NCI-H510A (cell line): ENCODE measurements around the gene MTUS2.

Source experiments
- DNase-seq: peaks from one replicate; lab custom pipeline; 2025; lab: John Stamatoyannopoulos, UW

The MTUS2 gene

DNA sequence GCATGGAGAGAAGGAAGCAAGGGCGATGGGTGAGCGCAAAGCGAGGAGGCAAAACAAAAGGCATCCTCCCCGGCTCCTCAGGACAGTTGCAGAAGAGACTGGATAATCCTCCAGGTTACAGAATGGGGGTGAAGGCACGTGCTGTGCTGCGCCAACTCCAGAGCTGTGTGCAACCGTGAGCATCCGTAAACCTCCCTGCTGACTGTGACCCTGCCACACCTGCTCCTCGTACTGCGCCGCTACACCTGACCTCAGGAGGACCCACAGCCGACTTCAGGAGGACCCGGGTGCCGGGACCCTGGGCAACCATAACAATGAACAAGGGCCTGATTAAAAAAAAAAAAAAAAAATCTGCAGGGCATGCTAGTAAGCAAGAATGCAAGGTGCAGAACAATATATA lies 706.6 kb downstream of the MTUS2 start:
- no peak for DNase-seq

DNA sequence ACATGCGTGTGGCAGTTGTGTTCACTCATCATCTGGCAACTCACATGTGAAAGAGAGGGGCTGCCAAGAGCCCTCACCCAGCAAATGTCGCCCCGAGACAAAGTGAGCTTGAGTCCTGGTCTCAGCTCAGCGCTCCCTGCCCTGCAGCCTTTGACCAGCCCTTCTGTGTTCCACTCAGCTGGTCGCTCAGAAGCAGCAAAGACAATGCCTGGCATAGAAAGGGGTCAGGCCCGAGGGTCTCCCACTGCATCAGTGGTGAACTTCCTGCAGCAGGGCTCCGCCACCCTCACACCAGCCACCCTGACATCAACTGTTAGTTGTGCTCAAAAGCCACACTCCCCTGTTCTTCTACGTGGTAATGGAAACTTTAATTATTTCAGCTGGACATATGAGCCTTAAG lies 707.4 kb downstream of the MTUS2 start:
- no peak for DNase-seq

DNA sequence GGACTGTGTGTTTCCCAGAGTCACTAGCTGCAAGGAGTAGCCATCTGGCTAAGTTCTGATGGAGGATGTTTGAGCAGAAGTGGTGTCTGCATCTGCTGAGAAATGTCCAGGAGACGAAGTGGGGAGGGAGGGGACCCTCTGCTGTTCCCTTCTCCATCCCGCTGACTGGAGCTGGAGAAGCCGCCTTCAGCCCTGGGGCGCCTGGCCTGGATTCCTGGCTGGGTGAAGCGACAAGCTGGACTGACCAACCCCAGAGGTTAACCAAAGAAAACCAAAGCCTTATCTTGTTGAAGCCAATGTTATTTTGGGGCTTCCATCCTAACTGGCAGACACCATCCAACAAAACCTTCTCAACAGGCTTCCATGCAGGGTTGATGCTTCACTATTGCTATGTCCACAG lies 707.8 kb downstream of the MTUS2 start:
- no peak for DNase-seq

DNA sequence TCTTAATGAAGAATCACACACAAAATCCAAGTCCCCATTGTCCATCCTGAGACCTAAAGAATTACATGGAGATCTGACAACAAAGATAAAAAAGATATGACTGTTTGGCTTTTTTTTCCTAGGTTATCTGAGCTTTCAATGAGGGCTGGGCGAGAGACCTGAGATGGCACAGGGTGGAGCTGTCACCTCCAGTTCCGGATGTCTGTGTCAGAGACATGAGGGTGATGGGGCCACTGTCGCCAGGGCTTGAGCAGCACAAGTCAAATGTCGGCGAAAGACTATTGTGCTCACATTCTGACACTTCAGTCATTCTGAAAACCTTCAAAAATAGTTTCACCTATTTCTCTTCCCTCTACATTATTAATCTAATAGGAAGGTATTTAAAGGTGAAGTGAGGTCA lies 709.6 kb downstream of the MTUS2 start:
- DNase-seq: no peak

DNA sequence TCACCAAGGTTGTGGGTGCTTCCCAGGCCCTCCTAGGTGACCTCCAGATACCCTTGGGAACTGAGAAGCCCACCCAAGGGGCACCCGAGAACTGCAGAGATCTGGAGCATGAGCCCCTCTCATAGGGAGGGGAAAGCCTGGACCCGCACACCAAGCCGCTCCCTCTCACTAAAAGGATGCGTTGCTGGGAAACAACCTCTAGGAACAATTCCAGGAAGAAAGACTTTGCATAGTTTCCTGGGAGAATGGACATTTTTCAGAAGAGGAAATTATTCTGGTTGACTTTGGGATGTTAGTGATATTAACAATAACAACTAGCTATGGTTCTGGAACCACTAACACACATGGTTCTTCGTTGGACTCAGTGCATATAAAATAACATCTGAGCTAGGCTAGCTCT lies 710.8 kb downstream of the MTUS2 start:
- DNase-seq: no peak

DNA sequence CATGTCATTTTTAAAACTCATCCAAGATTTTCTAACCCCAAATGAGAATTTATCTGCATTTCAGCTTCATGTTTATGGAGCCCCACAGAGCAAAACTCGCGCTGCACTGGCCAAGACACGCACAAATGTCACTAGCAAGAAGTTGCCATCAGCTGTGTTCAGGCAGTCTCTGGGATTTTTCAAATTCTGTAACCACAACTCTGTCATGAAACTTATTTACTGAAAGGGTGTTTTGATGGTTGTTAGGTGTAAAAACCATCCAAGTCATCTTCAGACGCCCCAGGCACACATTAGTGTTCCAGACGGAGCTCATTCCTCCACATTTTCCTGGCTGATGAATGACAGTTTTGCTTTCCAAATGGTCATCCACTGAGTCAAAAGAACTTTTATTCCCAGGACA lies 712.0 kb downstream of the MTUS2 start:
- no peak for DNase-seq

DNA sequence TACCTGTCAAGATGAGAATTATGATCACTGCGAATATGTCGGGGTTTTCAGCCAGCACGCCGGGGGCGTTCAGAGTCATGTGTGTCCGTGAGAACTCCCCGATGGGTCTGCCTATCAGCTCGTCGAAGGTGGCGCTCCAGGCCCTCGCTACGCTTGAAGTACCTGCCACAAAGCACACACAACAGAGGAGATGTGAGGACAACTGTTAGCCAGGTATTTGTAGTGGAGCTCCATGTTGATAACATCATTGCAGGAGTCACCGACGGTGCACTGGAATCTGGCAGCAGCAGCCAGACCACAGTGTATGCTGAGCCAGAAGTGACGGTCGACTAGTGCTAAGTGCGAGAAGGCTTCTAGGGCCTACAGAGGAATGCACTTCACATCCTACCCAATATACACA lies 712.7 kb downstream of the MTUS2 start:
- DNase-seq: no peak

GRCh38 chr13:29534083-29534482 lies 713.9 kb downstream of the MTUS2 start:
- no peak for DNase-seq

DNA sequence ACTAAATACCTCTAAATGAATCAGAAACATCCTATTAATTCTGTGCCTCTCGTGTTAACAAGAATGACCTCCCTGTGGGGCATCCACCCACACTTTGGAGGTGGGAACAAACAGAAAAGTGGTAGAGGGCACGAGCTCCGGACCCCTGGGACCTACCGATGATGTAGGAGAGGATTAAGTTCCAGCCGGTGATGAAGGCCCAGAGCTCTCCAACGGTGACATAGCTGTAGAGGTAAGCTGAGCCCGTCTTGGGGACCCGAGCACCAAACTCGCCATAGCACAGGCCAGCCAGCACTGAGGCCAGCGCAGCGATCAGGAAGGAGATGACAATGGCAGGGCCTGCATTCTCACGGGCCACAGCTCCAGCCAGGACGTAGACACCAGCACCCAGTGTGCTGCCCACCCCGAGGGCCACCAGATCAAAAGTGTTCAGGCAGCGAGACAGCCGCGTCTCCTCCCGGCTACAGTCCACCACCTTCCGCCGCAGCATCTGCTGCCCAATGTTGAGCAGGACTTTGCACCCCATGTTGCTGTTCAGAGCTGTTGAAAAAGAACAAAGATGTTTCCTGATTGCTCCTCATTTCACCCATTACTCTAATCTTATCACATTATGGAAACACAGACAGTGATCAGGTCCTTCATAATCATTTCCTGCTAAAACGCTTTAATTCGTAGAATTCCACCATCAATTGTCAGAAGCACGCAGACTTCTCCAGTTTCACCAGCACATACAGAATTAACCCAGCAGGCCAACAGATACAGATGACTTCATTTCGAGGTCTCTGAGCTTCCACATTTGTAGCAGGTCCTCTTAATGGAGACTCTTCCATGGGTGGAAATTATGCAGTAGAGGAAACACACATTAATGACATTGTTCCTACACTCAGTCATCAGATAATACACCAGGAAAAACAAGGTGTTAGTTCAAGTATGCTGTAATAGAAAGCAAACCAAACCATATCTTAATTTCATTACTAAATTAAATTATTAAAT lies 715.8 kb downstream of the MTUS2 start:
- no peak for DNase-seq

GRCh38 chr13:29536853-29537252 lies 716.7 kb downstream of the MTUS2 start:
- DNase-seq: no peak

GRCh38 chr13:29537736-29538651 lies 717.9 kb downstream of the MTUS2 start:
- no peak for DNase-seq

DNA sequence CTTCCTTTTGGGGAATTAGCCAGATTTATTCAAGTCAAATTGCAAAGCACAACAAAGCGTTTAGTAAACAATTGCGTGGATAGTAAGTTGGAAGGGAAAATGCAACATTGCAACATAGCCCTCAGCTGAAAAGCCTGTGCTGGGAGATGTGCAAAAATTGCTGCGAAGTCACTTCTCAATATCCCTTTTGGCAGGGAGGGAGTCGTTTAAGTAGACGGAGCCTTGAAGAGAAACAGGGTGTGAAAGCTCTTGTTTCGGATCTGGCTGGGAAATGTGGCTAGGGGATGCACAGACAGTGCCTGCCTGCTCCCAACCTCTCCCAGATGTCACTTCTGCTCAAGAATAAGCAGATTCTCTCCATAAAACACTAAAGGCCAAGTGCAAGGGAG lies 718.5 kb downstream of the MTUS2 start:
- no peak for DNase-seq

DNA sequence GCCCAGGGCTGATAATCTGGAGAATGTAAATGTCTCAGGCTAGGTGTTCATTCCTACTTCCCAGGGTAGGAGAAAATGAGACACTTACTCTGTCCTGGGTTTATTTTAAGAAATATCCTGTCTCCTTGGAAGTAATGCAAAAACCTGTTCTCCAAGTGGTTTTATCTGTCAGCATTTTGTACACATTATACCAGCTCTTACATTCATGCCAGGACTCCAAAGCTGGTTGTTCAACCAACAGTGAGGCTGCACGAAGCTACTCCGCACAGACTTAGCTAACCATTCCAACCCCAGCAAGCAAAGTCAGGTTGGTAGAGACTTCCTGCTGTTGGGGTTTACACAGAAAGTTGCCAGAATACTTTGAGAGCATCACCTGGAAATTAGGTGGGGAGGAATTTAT lies 719.7 kb downstream of the MTUS2 start:
- DNase-seq: no peak

DNA sequence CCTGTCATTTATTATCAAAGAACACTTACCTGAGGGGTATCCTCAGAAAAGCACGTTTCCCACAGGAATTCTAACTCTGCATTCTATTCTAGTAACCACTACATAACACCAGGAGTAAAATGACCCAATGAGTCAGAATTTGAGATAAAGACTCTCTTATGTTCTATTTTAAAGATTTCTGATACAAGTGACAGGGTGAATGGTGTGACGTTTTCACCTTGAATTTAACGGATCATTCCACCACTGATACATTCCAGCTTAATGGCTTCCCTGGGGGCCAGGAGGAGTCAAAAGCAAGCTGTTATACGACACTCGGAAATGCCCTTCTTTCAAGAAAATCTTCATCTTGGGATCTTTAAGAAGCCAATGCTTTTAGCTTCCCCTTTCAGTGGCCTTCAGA lies 720.2 kb downstream of the MTUS2 start:
- no peak for DNase-seq

DNA sequence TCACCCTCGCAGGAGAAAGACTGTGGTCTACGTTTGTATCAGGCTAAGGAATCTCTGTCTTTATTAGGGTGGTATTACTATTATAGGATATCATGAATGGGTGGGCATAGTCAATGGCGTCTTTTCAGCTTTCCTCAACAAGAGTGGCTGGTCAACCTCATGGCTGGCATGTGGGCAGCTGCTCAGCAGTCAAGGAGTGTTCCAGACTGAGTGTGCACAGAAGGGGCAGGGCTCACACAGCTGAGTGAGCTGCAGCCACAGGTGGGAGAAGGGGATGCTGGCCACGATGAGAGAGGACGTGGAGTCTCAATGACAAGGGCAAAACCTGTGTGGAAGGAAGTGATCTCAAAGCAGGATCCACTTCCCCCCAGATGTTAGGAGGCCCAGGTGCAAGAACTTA lies 720.7 kb downstream of the MTUS2 start:
- DNase-seq: no peak

GRCh38 chr13:29541400-29541799 lies 721.3 kb downstream of the MTUS2 start:
- DNase-seq: no peak

GRCh38 chr13:29542381-29542780 lies 722.2 kb downstream of the MTUS2 start:
- no peak for DNase-seq

DNA sequence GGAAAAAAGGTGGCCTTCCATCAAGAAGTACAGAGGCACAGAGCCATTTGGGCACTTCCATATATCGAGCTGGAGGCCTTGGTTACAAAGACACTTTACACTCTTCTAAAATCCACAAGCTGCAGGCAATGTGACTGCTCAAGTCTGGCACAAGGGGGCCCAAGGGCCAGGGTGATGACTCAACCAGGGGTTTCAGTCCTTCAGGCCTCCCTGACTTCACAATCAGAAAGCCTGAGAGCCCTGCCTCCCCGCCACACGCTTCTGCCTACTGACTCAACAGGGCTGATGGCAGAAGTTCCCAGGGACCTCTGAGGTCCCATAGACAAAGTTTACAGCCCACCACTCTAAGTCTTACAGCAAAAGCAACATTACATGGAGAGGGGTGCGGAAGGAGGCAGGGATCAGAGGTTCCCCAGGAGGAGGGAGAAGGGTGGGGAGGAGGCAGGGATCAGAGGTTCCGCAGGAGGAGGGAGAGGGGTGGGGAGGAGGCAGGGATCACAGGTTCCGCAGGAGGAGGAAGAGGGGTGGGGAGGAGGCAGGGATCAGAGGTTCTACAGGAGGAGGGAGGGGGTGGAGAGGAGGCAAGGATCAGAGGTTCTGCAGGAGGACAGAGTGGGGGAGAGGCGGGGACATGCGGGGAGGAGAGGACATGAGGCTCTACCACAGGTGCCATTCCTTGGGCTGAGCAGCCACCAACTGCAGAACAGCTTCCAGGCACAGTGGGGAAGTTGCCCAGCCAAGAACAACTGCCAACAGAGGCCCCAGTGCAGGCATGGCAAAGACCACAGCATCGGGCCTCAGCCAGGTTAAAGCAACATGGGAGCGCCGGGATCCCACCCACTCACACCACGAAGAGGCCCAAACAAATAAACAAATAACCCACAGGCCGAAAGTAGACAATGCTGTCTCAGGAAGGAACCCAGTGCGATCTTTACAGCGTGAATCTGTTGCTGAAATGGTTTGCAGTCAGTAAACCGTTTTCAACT lies 723.4 kb downstream of the MTUS2 start:
- DNase-seq: no peak

GRCh38 chr13:29545988-29546387 lies 725.8 kb downstream of the MTUS2 start:
- no peak for DNase-seq

DNA sequence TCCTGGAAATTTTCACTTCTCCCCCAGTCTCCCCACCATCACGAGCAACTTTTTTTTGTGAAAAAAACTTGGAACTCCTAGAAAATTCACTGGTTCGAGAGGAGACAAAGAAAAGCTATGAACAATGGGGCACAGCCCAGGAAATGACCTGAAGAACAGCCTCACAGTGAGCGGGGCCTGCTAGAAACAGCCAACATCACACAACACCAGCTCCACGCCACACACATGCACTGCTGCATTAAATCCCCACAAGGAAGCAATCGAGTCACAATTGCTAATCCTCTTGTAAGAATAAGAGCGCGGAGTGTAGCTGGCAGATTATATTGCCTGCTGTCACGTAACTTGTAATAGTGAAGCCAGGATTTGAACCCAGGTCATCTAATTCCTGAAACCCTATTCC lies 726.5 kb downstream of the MTUS2 start:
- DNase-seq: no peak

DNA sequence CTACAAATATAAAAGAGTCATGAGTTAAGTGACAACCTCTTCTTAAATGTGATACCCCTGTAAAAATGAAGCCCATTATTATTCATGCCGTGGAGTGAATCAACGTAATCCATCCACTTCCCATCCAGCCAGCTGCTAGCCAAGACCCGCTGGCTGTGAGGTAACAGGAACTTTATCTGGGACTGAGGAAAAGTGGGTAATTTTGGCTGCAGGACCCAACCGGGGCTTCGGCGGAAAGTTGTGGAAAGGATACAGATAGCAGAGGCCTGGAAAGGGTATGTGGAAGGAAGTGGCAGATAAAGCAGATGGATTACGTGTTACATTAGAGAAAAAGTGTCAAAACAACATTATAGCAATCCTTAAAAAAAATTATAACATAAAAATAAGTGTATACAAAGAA lies 727.0 kb downstream of the MTUS2 start:
- no peak for DNase-seq

- no peak for DNase-seq
Measured at GRCh38 chr13:29548722-29549121, 728.6 kb downstream of the MTUS2 start.
